Measurements from ENCODE around the gene LCN15. TPM values are rescaled to one million over a fixed set of nuclear protein-coding genes. Genes with fewer than 3 reads are reported as not detected.
"Not testable (repeated sequence)": the region's sequence is repeated elsewhere in the genome, so short reads cannot be mapped to it uniquely, and the experiment has no call there.

Gene LCN15
- total RNA-seq, 4 donors from 2014 or later, result not detected

DNA sequence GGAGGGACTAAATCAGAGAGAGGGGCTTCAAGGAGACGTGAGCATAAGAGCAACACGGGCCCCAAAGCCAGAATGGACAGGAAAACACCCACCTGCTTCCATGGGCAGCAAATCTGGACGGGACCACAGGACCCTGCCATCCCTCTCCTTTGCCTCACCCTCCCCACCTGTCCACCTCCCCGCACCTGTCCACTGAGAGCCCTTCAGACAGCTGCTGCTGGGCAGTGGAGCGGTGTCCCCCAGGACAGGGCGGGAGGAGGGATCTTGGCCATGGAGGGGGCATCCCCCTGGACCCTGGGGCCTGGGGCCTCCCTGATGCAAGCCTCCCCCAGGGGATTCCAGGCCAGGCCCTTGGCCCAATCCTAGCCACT lies 34.4 kb upstream of the LCN15 start:
- TF ChIP-seq, protein P1, sequence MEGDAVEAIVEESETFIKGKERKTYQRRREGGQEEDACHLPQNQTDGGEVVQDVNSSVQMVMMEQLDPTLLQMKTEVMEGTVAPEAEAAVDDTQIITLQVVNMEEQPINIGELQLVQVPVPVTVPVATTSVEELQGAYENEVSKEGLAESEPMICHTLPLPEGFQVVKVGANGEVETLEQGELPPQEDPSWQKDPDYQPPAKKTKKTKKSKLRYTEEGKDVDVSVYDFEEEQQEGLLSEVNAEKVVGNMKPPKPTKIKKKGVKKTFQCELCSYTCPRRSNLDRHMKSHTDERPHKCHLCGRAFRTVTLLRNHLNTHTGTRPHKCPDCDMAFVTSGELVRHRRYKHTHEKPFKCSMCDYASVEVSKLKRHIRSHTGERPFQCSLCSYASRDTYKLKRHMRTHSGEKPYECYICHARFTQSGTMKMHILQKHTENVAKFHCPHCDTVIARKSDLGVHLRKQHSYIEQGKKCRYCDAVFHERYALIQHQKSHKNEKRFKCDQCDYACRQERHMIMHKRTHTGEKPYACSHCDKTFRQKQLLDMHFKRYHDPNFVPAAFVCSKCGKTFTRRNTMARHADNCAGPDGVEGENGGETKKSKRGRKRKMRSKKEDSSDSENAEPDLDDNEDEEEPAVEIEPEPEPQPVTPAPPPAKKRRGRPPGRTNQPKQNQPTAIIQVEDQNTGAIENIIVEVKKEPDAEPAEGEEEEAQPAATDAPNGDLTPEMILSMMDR (IDR thresholded peaks at IDR 0.05), result no peak
- no peak for TF ChIP-seq POLR2A (IDR thresholded peaks at IDR 0.05)
- Histone ChIP-seq H3K4me1 (peaks cover 0 to 17% of the 10 kb centered on the region in 2 donors), H3K9me3 (no peaks in the 10 kb centered on the region), H3K27me3 (peaks cover 17 to 32% of the 10 kb centered on the region in 2 donors), H3K27ac (no peak overlapping the region), H3K4me3 (no peak overlapping the region), H3K36me3 (no peaks in the 10 kb centered on the region)
- no peak for DNase-seq
- intact Hi-C loops (cut with DNase I; ENCODE audit: low total_unique reads), result no loop called here

DNA sequence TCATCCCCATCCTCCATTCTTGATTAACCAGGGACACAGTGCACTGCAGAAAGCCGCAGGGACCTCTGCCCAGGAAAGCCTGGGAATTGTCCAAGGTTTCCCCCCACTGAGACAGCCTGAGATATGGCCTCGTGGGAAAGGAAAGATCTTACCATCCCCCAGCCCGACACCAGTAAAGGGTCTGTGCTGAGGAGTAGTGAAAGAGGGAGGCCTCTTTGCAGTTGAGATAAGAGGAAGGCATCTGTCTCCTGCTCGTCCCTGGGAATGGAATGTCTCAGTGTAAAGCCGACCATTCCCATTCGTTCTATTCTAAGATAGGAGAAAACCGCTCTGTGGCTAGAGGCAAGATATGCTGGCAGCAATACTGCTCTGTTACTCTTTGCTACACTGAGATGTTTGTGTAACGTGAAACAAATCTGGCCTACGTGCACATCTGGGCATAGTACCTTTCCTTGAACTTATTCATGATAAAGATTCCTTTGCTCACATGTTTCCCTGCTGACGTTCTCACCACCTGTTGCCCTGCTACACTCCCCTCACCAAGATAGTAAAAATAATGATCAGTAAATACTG lies 32.5 kb upstream of the LCN15 start:
- H3K27ac ChIP-seq; H3K36me3 ChIP-seq; intact Hi-C loops (cut with DNase I; ENCODE audit: low total_unique reads); DNase-seq; H3K9me3 ChIP-seq; H3K4me3 ChIP-seq: not testable (repeated sequence)
- peaks cover 17 to 29% of the 10 kb centered on the region in 2 donors for H3K27me3 ChIP-seq
- peaks cover 3 to 21% of the 10 kb centered on the region in 2 donors for H3K4me1 ChIP-seq

DNA sequence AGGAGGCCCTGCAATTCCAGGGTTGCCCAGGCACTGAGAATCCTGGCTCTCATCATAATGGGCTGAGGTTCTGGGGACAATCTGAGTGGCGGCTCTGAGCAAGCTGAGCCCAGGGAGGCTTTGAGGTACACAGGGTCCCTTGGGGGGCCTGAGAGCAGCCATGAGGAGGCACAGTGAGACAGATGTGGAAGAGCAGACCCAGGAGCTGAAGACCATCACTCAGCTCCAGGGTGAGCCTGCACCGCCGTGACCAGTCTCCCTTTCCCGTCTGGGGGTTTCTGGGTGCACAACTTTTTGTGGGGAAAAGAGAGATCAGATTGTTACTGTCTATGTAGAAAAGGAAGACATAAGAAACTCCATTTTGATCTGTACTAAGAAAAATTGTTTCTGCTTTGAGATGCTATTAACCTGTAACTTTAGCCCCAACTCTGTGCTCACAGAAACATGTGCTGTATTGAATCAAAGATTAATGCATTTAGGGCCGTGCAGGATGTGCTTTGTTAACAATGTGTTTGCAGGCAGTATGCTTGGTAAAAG lies 32.0 kb upstream of the LCN15 start, which contains the start of gene CCDC183:
CCDC183 (plus strand) TSS at position 101 of the 537 bp plus-strand sequence; CDS start at position 161, 60 bp downstream.
- no peaks in the 10 kb centered on the region for H3K9me3 ChIP-seq
- H3K4me3 ChIP-seq, result no peak within 1 kb of the TSS
- H3K27me3 ChIP-seq, result peaks cover 17 to 24% of the 10 kb centered on the region in 2 donors
- no peaks in the 10 kb centered on the region for H3K36me3 ChIP-seq
- peaks cover 3 to 25% of the 10 kb centered on the region in 2 donors for H3K4me1 ChIP-seq
- H3K27ac ChIP-seq, result no peak within 1 kb of the TSS
- TF ChIP-seq POLR2A (IDR thresholded peaks at IDR 0.05), result no peak
- TF ChIP-seq, protein P1 (IDR thresholded peaks at IDR 0.05), result no peak
- intact Hi-C loops (cut with DNase I; ENCODE audit: low total_unique reads), result no loop called here
- no peak for DNase-seq

DNA sequence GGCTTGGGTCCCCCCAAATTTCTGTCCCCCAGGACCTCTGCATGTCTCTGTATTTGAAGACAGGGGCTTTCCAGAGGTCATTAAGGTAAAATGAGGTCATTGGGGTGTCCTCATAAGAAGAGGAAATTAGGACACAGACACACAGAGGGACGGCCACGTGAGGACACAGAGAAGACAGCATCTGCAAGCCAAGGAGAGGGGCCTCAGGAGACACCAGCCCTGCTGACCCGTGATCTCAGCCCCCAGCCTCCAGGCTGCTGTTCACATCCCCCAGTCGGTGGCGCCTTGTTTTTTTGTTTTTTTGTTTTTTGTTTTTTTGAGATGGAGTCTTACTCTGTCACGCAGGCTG lies 30.7 kb upstream of the LCN15 start:
- intact Hi-C loops (cut with DNase I; ENCODE audit: low total_unique reads), result no loop called here
- H3K9me3 ChIP-seq, result no peaks in the 10 kb centered on the region
- peaks cover 12% of the 10 kb centered on the region in 2 donors for H3K27me3 ChIP-seq
- no peak overlapping the region for H3K4me3 ChIP-seq
- H3K4me1 ChIP-seq, result peaks cover 3 to 15% of the 10 kb centered on the region in 2 donors
- no peak overlapping the region for H3K27ac ChIP-seq
- no peak for TF ChIP-seq POLR2A (IDR thresholded peaks at IDR 0.05)
- TF ChIP-seq, protein P1 (IDR thresholded peaks at IDR 0.05), result no peak
- H3K36me3 ChIP-seq, result no peaks in the 10 kb centered on the region
- DNase-seq, result no peak

DNA sequence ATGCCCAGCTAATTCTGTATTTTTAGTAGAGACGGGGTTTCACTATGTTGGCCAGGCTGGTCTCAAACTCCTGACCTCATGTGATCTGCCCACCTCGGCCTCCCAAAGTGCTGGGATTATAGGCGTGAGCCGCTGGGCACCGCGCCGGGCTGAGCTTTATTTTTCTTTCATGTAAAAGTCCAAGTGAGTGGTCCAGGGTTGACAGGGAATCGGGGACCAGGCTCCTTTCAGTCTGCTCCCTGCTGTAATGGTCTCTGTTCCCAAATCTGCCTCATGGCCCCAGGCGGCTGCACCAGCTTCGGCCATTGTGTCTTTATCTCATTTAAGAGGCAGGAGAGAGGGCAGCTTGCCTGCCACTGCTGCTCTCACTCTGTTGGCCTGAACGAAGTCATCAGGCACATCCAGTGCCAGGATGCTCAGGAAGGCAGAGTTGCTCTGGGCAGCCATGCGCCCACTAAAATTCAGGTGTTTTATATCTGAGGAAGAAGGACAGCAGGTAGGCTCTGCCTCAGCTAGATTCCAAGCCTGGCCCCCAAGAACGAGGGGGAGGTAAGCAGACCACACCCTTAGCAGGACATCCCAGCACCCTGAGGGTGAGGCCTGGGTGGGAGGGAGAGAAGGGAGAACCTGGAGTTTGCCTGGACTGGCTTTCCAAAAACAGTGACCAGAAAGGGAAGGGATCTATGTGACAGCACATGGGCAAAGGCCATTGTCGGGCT lies 30.1 kb upstream of the LCN15 start:
- Histone ChIP-seq H3K36me3 (no peaks in the 10 kb centered on the region), H3K4me3 (no peak overlapping the region), H3K4me1 (peaks cover 3 to 9% of the 10 kb centered on the region in 2 donors), H3K27me3 (peaks cover 6 to 9% of the 10 kb centered on the region in 2 donors), H3K27ac (no peak overlapping the region), H3K9me3 (no peaks in the 10 kb centered on the region)
- intact Hi-C loops (cut with DNase I; ENCODE audit: low total_unique reads), result no loop called here
- TF ChIP-seq, protein P1 (IDR thresholded peaks at IDR 0.05), result no peak
- no peak for TF ChIP-seq POLR2A (IDR thresholded peaks at IDR 0.05)
- no peak for DNase-seq
